Measurements from ENCODE around the gene CNOT4.
"Not testable (repeated sequence)": the region's sequence is repeated elsewhere in the genome, so short reads cannot be mapped to it uniquely, and the experiment has no call there.

The CNOT4 gene

DNA sequence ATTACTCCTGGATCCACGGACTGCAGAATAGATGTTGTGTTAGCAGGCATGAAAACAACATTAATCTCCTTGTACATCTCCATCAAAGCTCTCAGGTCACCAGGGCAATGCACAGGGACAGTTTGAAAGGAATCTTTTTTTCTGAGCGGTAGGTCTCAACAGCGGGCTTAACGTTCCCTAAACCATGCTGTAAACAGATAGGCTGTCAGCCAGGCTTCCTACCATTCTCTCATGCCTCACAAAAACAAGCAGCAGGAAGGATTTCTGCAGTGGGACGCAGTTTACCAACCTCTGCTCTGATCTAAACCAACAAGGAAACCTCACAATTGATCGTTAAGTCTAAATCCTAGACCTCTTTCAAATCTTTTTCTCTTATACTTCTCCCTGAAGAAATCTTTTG is 50.8 kb downstream of the CNOT4 start:
- no peak for DNase-seq (ENCODE audit: low read depth in 3 of 3)

DNA sequence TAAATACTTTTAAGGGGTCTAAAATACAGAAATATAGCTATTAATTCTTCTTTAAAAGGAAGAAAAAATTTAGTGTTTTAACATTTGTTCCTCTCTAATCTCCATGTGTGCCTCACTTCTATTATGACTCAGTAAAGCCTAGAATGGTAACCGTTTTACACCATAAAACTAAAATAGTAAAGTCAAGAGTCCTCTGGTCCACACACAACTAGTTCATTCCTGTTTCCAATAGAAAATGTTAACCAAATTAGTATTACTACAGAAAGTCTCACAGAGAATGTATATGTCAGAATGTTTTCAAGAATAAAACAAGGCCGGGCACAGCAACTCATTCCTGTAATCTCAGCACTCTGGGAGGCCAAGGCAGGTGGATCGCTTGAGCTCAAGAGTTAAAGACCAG is 55.8 kb downstream of the CNOT4 start:
- DNase-seq (ENCODE audit: low read depth in 3 of 3): no peak

DNA sequence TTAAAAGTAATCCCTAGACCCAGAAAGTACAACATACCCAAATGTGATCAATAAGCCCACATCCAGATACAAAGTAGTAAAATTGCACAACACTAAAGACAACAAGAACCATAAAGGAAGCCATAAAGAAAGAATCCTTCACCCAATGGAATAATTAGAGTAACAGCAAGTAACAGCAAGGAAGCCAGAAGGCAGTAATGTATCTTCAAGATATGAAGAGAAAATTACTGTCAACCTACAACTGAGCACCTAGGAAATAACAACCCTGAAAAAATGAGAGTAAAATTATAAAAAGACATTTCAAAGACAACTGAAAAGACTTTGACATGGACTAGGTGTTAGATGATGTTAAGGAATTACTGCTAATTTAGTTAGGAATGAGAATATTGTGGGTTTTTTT is 60.5 kb downstream of the CNOT4 start:
- no peak for DNase-seq (ENCODE audit: low read depth in 3 of 3)

DNA sequence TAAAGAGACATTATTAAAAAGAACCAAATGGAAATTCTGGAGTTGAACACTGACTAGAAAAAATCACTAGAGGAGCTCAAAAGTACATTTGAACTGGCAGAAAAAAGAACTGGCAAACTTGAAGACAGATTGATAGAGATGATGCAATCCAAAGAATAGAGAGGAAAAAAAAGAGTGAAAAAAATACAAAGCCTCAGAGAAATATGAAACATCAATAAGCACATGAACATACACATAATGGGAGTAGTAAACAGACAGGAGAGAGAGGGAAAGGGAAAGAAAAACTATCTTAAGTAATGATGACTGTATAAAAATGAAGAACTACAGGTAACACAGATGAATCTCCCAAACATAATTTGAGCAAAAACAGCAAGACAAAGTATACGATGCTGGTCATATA is 61.1 kb downstream of the CNOT4 start:
- DNase-seq (ENCODE audit: low read depth in 3 of 3): no peak

DNA sequence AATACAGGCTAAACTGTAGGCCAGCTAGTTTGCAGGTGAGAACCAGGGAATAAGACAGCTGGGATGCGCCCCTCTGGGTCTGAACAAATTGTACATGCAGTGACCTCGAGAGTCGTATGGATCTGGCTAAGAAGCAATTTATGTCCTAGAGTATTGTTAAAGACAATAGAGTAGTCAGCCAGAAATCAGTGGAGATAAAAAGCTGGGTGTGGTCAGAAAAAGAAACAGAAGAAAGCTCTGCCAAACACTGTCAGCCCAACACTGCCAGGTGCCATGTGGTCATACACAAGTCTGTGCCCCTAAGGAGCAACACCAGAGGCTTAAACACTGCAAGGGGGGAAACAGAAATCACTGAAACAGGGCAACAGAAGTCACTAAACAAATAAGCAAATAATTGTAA is 62.2 kb downstream of the CNOT4 start:
- DNase-seq (ENCODE audit: low read depth in 3 of 3): no peak

DNA sequence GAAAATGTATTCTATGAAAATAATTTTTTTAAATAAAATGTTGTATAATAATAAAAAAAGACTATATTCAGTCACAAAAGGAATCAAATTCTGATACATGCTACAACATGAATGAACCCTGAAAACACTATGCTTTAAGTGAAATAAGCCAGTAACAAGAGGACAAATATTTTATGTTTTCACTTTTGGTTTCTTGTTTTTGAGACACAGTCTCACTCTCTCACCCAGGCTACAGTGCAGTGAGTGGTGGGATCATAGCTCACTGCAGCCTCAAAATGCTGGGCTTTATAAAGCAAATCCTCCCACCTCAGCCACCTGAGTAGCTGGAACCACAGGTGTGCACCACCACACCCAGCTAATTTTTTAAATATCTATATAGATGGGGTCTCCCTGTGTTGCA is 64.2 kb downstream of the CNOT4 start:
- no peak for DNase-seq (ENCODE audit: low read depth in 3 of 3)

DNA sequence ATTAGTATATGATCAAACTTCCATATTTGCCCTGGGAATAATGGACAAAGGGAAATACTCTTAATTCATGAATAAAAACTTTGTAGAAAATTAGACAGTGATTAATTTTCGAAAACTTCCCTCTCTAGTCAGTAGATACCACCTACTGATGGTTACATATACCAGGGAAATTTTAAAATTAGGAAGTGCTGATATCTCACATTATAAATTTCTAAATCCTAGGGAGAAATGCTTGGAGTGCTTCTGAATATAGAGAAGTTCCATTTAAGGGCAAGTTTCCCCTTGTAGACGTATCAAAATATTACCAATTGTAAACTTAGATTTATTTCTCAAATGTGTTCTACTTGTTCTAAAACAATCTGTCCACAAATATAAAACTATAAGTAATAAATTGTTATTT is 64.6 kb downstream of the CNOT4 start:
- DNase-seq (ENCODE audit: low read depth in 3 of 3): not testable (repeated sequence)

DNA sequence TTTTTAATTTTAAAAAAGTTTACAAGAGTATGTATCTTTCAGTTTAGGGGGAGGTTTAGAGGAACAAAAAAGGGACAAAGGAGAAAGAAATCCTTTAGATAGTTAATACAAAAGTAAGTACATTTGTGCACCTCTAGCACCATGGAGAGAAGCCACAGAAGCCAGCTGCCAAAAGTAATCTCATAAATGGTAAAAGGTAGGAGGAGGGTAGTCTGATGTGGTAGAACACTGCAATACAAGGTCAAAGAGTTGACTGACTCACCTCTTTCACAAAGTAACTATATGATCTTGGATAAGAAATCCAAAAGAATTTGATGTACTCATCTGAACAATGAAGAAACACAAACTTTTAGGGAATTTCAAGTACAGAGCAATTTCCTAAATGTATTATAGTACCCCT is 68.1 kb downstream of the CNOT4 start:
- no peak for DNase-seq (ENCODE audit: low read depth in 3 of 3)

DNA sequence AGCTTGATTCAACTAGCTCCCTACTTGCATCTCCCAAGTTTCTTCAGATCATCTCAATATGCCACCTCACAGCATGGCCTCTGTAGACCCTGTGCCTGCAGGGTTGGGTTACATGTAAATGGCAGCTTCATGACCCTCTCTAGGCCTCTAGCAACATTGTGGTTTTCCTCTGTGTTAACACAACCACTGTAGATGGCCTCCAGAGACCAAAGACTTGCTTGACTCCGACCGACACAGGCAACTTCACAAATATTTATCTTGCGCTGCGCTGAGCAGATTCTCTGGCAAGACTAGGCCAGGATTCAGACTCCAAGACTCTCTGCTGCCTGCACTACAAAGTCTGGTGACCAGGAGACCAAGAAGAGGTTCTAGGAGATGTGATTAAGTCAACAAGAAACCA is 75.9 kb downstream of the CNOT4 start:
- no peak for DNase-seq (ENCODE audit: low read depth in 3 of 3)

DNA sequence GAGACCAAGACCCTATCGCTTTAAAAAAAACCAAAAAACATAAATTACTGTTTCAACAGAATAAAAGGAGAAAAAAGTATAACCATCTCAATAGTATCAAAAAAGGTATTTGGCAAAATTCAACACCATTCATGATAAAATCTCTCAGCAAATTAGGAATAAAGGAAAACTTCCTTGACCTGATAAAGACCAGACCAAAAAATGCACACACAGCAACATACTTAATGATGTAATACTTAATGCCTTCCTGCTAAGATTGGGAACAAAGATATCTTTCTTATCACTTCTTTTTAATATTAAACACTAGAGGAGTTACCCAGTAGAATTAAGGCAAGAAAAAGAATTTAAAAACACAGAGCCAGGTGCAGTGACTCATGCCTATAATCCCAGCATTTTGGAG is 79.3 kb downstream of the CNOT4 start:
- DNase-seq (ENCODE audit: low read depth in 3 of 3): no peak

DNA sequence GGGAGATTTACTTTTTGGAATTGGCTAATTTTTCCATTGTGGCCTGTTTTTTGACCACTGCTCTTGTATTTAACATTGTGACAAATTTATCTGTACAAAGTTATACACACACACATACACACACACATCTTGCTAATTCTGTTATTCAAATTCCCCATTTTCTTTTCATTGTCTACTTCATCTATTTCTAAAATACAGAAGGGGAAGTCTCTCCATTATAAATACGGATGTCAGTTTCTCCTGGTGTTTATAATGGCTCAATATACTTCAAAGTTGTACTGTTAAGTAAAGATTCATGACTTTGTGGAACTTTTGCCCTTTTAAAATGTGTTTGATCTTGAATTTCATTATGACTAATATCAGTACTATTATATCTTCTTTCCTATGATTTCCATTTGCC is 81.0 kb downstream of the CNOT4 start:
- DNase-seq (ENCODE audit: low read depth in 3 of 3): no peak

DNA sequence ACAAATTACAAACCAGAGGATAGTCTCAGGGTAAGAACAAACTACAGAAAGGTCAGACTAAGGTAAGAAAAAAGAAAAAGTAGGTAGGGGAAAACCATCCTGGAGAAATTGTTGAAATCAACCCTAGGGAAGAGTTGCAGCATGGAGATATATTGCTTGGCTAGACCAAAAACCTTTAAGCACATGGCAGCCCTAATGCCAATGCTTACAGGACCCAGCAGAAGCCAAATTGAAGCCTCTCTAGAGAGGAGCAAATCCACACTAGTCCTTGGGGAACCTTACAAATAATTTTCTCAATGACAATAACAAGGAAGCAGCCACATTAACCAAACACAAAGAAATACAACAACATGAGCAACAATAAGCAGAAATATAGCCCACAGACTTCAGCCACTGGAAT is 81.9 kb downstream of the CNOT4 start:
- DNase-seq (ENCODE audit: low read depth in 3 of 3): no peak

DNA sequence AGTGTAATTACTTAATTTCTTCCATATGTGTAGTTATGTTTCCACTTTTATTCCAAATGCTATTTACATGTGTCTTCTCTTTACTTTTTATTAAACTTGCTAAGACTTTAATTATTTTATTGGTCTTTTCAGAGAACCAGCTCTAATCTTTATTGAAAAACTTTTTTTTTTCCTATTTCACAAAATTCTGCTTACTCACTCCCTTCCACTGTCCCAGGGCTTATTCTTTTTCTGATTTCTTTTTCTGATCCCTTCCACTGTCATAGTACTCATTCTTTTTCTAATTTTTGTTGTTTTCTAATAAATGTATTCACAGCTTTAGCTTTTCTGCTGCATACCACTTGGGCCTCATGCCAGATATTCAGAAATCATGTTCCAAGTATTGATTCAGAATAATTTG is 82.7 kb downstream of the CNOT4 start:
- DNase-seq (ENCODE audit: low read depth in 3 of 3): no peak

DNA sequence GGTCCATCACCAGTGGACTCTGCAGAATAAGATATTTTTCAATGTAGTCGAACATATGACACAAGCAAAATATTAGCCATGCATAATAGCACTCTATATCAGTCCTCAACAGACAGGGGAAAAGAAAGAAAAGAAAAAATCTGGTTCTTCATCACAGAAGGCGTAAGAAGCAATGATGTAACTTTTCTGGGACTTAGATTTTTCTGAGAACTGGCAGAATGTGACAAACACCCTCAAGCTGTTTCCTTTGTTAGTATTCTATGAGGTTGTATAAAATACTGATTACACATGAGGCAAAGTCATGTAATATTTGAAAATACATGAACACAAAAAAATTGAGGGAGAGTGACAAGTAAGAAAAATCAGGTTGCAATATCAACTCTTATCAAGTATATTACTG is 84.9 kb downstream of the CNOT4 start:
- DNase-seq (ENCODE audit: low read depth in 3 of 3): no peak

DNA sequence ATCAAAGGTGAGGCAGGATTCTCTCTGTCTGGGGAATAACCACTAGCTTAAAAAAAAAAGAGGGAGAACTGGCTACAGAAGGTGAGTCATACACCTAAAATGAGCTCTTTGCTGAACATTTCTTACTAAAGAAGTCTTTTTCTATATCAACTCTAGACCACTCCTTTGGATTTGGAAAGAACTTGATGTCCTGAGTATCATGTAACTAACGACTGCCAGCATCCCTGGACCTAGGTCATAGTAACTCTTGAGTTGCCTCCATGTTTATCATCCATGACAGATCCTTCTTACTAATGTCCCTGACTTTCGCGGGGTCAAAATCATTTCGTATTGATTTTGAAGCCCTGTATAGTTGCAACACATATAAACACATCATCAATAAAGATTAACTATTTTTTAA is 89.1 kb downstream of the CNOT4 start:
- no peak for DNase-seq (ENCODE audit: low read depth in 3 of 3)

DNA sequence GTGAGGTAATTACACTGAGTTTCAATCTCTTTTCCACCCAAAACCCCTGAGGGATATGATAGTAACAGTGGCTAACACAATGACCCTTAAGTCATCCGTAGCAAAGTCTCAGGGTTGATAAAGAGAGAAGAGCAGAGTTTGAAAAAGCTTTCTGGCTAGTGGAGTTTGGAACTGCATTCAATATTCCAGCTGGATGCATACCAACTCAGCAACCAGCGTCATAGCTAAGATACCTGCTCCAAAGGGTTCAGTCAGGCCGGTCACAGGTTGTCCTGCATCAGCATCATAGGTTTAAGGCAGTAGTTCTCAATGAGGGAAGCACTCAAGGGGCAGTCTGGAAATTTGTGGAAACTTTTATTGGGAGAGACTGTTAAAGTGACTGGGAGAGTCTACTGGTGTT is 93.5 kb downstream of the CNOT4 start:
- no peak for DNase-seq (ENCODE audit: low read depth in 3 of 3)

DNA sequence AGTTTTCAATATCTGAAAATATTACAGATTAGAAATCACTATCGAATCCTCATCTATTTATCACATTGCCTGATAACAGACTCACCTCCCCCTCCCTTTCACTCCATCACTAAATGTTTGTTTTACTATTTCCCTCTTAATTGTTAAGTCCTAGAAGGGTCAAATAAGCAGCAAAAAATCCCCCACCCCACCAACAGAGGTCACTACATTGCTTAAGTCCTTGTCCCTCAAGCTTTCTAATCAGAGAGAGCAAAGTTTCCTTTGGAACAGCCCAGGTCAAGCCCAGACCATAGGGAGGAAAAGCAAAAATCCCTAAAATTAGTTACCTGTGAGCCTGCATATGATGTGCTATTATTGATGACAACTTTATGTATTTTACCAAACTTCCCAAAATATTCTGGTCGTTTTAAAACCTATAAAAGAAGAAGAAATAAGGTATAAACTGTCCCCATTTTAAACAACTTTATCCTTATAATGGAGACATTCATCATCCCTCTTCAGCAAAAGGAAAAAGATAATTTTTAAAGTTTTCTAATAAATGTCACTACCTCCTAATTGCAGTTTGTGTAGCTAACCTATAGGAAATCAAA is 95.0 kb downstream of the CNOT4 start:
- no peak for DNase-seq (ENCODE audit: low read depth in 3 of 3)

DNA sequence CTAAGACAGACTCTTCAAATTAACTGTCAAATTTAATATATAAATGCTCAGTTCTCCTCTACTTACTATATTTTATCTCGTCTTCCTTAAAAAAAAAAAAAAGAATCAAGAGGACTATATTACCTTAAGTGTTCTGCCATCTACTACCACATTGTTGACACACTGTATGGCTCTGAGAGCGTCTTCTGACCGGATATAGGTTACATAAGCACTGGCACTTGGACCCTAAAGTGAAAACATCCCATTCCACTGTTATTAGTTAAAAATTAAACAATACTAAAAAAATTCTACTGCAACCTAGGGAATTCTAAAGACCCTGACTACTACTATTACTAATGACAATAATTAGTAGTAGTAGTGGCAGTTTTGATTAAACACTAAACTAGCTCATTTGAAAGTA is 95.7 kb downstream of the CNOT4 start:
- DNase-seq (ENCODE audit: low read depth in 3 of 3): no peak

DNA sequence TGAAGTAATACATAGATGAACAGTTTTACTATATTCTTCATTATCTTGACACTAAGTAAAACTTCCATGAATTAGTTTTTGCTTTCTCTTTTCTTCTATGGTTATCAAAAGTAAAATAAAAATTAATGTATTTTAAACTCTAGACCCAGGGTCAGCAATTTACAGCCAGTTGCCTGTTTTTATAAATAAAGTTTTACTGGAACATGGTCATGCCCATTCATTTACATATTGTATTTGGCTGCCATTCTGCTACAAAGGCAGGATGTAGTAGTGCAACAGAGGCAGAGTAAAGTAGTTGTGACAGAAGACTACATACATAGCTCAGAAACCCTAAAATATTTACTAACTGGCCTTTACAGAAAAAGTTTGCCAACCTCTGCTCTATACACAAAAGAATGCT is 98.8 kb downstream of the CNOT4 start:
- DNase-seq (ENCODE audit: low read depth in 3 of 3): no peak

DNA sequence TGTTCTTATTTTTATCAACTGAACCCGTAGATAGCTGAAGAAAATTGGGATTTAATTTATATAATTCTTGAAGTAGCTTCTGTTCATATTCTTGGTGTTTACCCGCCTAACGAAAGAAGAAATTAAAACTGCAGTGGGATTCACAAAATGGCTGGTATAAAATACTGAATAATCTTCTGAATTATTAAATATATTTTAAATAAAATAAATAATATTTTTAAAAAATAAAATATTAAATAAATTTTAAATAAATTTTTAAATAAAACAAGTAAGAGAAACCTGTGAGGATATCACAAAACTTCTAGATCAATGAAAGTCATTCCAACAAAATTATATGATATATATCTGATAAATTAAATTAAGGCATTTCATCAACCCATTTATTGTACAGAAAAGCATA is 99.4 kb downstream of the CNOT4 start:
- no peak for DNase-seq (ENCODE audit: low read depth in 3 of 3)

DNA sequence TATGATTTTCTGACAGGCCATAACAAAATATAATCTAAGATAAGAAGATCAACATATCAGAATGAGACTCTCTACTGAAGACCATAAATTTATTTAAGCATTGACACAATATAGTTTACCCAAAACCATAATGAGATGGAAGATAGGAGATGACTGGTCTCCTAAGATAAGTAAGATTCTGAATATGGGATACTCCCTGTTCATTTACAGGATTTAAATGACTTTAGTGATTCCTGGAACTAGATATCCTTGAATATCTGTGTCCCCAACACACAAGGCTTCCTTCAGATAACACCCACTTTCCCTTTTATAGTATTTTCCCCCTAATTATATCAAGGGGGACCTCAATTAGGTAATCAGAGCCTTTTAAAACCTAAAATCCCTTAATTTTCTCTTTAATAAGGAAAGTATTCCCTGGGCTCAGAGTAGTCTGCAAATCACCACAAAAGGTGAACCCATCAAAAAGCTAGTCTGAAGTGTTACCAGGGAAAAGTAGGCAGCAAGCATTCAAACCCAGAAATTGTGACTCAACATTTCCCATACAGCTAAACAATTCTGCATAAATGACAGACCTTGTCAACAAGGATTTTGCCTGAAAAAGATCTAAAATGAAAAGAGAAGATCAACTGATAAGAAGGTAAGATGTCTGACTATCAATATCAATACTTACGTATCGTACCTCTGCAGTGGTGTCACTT is 99.9 kb downstream of the CNOT4 start:
- DNase-seq (ENCODE audit: low read depth in 3 of 3): no peak

DNA sequence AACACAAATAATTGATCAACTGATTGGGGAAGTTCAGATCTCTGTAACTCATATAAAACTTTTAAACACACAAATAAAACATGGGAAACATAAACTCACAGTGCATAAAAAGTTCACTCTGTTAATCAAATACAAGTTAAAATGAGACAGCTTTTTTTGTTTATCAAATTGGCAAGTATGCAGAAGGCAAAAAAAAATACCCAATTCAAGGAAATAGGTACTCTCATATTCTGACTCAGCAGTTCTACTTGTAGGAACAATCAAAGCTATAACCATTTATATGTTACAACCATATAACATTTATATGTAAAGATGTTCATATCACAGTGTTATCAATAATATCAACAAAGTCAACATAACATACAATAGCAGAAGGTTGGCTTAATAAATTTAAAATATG is 102.0 kb downstream of the CNOT4 start:
- no peak for DNase-seq (ENCODE audit: low read depth in 3 of 3)

DNA sequence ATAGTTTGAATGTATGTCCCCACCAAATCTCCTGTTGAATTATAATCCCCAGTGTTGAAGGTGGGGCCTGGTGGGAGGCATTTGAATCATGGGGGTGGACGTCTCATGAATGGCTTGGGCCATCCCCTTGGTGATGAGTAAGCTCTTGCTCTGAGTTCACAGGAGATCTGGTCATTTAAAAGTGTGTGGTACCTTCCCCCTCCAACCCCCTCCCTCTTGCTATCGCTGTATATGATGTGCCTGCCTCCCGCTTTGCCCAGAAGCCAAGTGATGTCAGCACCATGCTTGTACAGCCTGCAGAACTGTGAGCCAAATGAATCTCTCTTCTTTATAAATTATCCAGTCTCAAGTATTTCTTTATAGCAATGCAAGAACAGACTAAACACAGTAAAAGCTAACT is 103.0 kb downstream of the CNOT4 start:
- no peak for DNase-seq (ENCODE audit: low read depth in 3 of 3)

DNA sequence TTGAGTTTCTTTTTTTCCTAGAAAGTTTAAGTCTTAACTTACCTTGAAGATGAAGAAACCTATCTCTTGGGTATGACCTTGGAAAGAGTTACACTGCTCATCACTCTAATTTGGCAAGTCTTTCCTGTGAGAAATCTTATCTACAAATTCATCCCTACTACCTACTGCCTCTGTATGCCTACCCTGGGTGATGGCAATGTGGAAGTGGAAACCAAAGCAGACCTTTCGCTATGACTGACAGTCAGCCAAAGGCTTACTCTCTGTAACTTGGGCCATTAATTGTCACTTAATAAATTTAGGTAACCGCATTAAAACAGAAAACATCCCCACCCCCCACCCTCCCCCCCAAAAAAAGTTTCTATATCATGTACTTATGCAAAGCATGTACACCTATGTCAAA is 103.9 kb downstream of the CNOT4 start:
- DNase-seq (ENCODE audit: low read depth in 3 of 3): no peak

All from stimulated activated CD4-positive, alpha-beta T cell treated with anti-CD3 and anti-CD28 coated beads, TNF-alpha, amount 100 ng/mL, for 4 hours (primary cell).